GM18508 (cell line): Measurements from ENCODE around the gene PDLIM5.

Experiments used
- ATAC-seq: cut with Tn5 transposase; IDR thresholded peaks from one replicate; pipeline ENCODE4 v1.9.1; 2021; ENCODE audit warnings: moderate number of reproducible peaks; ENCODE audit not compliant: insufficient read depth, unreplicated experiment

The PDLIM5 gene

DNA sequence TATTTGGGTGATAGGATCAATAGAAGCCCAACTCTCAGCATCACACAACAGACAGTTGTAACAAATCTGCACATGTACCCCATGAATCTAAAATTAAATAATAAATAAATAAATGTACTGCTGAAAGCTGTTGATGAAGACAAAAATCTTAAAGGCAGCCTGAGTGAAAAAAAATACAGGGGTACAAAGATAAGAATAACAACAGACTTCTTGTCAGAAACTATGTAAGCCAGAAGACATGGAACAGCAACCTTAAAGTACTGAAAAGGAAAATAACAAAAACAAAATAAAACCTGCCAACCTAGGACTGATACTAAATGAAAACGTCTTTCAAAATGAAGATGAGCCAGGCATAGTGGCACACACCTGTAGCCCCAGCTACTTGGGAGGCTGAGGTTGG lies 25.0 kb upstream of the PDLIM5 start:
- ATAC-seq = no peak

DNA sequence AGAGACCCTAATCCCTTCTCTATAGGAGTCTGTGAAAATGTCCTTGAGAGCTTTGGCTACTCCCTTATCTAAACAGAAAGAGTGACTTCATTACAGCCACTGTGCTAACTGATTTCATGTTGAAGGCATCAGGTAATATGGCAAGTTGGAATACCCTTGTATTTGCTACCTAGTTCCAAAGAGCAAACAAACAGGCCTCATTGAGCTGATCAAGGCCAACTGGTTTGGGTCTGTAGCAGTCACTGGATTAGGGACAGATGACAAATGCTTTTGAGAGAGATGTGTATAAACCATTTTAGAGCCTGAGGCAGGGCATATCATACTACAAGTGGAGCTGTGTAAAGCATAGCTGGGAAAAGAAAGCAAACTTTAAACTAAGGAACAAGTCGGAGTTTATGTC lies 22.9 kb upstream of the PDLIM5 start:
- no peak for ATAC-seq

DNA sequence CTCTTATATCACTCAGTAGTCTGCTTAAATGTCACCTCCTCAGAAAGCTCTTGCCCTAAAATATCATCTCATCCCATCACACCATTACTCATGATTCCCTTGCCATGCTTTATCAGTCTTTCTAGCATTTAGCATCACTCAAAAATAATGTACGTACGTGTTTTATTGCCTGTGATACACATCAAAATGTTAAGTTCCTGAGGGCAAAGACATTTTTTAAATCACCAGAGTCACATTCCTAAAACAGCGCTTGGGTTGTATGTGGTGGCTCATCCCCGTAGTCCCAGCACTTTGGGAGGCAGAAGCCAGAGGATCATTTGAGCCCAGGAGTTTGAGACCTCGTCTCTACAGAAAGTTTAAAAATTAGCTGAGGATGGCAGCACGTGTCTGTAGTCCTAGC lies 21.3 kb upstream of the PDLIM5 start:
- no peak for ATAC-seq

DNA sequence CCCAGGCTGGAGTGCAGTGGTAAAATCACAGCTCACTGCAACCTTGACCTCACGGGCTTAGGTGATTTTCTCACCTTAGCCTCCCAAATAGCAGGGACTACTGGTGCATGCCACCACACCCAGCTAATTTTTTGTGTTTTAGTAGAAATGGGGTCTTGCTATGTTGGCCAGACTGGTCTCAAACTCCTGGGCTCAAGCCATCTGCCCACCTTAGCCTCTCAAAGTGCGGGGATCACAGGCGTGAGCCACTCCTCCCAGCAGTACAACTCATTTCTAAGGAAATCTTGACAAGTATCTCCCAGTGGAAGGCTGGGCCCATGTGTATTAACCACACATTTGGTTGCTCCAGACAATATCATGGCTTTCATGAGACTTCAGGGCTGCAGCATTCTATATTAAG lies 20.4 kb upstream of the PDLIM5 start:
- no peak for ATAC-seq

DNA sequence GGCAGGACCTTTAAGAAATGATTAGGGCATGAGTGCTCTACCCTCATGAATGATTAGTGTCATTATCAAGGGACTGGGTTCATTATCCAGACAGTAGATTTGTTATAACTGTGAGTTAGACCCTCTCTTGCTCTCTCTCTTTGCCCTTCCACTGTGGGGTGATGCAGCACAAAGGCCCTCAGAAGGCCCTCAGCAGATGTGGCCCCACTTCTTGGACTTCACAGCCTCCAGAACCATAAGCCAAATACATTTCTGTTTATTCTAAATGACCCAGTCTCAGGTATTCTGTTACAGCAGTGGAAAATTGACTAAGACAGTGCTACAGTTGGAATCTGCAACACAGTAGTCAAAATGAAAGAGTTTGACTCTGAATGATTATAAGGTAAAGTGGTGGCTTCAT lies 17.2 kb upstream of the PDLIM5 start:
- ATAC-seq = no peak

DNA sequence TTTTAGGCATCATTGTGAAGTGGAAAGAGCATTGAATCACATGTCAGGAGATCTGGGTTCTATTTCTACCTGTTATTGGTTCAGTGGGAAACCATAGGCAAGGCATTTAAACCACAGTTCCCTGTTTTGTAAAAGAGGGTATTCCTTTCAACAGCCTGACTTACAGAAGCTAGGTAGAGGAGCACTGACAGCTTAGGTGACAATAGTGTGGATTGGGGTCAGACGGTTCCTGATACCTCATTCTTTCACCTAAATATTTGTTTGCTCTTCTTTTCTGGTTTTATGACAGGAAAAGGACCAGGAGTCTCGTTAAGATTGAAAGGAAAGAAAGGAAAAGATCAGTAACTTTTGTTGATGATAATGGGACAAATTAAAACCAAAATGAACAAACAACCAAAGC lies 15.9 kb upstream of the PDLIM5 start:
- no peak for ATAC-seq

DNA sequence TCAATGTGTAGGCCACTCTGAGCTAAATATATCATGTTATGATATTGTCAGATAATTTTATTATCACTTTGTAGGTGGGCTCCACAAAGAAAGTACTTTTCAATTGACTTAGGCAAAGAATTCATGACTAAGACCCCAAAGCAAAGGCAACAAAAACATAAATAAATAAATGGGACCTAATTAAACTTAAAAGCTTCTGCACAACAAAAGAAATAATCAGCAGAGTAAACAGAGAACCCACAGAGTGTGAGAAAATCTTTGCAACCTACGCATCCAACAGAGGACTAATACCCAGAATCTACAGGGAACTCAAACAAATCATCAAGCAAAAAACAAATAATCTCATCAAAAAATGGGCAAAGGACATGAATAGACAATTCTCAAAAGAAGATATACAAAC lies 15.2 kb upstream of the PDLIM5 start:
- no peak for ATAC-seq

DNA sequence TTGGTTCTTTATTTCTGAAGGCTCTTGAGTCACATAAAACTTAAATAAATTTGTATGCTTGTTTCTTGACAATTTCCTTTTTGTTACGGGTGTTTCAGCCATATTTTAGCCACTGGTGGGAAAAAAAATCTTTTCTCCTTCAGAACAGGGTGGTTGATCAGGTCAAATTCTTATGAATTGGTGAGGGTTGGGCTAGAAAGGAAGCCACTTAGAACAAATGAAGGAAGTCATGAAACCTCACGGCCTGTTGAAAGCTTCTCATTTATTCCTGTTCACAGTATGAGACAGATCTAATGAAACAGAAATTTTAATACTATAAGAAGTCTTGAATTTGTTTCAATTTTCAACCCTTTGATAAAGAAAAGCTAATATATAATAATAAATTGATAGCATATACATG lies 12.1 kb upstream of the PDLIM5 start:
- no peak for ATAC-seq

DNA sequence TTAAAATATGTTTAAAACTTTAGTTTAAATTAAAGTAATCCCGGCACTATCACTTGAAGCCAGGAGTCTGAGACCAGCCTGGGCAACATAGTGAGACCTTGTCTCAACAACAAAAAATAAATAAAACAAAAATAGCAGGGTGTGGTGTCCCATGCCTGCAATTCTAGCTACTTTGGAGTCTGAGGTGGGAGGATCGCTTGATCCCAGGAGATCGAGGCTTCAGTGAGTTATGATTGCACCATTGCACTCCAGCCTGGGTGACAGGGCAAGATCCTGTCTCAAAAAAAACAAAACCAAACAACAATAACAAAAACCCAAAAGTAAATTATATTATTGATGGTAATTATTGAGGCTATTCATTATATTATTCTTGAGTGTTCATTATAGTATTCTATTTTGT lies 9.9 kb upstream of the PDLIM5 start:
- ATAC-seq = no peak

DNA sequence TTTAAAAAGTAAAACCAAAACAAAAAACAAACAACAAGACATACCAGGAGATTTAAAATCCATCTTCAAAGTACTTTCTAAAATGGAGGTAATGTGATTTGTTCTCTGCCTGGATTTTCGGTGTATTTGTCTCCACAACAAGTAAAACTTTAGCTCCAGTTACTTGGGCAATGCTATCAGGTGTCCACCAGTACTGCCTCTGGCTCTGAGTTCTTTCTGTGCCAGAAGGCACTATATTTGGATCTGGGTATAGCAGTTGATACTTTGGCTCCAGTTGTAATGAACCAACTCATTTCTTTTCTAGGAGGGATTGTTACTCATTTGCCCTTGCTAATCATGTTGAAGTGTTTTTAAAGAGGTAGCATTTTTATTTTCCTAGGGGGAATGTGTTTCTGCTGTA lies 9.5 kb upstream of the PDLIM5 start:
- no peak for ATAC-seq

DNA sequence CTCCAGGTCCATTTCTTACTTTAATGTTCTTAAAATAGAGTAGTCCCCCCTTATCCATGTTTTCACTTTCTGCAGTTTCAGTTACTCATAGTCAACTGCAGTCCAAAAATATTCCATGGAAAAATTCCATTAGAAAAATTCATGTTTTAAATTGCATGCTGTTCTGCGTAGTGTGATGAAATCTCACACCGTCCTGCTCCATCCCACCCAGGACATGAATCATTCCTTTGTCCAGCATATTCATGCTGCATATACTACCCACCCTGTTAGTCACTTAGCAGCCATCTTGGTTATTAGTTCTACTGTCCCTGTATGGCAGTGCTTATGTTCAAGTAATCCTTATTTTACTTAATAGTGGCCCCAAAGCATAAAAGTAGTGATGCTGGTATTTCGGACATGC lies 5.4 kb upstream of the PDLIM5 start:
- no peak for ATAC-seq

DNA sequence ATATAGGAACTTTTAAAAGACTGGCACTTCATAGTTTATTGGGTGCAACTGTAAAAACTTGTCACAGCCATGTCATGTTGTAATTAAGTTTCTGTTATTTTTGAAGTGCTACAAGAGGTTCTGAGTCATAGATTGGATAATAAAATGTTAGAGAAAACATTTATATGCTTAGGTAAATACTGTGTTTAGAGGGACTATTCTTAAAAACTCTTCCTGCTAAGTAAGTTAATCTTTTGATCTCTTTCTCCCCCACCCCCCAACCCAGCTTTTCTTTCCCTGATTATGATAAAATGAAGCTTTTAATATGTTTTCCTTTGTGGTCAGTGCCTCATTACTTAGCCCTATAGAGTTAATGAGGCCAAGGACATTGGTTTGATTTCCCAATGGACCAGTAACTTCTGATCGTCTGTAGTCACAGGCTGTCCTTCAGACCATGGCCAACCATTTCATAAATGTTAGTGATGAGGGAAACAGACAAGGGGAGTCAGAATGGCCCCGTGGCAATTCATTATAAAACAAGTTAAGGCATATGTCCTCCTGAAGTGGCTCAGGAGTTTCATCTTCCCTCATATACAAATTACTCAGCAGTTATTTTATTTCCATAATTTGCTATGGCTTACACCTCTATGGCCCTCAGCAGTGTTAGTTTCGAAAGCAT lies 3.9 kb upstream of the PDLIM5 start:
- no peak for ATAC-seq

DNA sequence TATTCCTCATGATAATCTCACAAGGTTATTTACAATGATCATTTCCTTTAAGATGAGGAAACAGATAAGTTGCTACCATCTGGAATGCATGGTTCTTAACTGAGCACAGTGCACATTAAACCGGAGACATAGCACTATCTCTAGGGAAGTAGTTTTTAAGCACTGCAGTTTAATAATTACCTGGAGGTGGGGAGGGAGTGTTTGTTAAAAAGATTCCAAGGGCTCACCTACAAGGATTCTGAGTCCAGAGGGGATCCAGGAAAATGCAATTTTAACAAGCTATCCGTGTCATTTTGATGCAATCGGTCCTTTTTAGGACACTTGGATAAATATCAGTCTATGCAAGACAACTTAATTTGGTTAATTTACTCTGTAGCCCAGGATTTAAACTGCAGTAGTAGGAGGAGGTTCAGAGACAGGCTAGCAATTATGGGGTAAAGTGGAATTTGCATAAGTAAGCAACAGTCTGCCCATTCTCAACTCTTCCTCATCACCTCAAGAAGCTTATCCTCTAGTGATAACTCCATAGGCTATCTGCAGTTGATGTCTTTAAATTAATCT lies 2.8 kb upstream of the PDLIM5 start:
- no peak for ATAC-seq

DNA sequence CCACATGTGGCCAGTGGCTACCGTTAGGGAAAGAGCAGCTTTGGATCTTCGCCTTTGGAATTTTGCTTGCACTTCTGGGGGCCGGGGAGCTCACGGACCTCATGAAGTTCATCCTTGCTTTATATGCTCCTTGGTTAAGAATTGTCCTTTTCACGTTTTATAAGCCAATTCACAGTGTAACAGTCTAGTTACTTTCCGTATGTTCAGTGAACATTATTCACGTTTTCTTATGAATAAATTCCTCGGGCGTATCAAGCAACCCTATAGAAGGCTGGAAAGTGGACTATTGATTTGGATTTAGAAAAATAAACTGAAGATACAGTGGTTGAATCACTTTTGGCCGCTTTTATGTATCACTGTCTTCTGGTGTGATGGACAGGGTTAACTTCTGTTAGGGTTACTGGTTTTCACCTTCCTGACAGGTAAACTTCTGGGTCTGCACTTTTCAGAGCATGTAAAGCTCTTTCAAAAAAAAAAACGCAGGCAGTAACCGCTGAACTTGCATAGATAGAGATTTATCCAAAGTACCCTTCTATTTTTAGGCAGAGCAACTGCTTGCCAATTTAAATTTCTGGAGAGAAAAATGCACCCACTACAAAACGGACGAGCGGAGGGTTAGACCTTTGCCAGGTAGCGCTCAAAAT lies 569 bp upstream of the PDLIM5 start:
- ATAC-seq = no peak

DNA sequence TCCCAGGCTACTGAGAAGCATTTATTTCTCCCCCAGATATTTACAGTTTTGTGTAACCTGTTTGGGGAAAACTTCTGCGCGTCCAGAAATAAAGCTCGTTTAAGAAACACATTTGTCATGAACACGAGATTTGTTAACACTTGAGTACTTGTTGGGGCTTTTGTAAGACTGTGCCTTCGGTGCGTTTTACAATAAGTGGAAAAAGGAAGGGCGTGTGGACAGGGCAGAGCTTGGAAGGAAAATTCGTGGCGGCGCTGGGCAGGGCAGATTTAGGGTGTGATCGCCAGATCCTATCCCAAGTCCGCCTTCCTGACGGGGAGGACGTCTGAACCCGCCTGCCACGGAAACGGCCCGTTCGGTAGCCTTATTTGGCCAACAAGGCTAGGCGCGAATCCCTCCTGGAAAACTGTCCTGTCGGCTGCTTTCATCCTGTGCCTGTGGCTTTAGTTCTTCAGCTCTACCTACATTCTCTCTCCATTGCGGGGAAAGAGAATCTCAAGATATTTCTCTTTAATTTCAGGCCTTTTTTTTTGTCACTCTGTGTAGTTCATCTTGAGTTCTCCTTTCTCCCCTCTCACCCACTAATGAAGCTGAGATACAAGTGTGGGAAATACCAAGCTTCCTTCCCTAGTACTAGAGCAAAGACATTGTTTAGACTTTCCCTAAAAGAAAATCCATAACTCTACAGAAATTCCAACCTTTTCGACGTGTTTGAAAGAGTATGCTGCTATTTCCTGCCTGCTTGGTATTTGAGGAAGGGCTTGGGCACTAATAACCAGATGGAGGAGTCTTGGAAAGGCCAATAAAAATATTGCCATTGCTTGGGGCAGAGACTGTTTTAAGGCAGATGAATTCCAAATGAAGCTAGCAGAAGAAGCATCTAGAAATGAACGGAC lies 982 bp downstream of the PDLIM5 start:
- ATAC-seq = no peak

DNA sequence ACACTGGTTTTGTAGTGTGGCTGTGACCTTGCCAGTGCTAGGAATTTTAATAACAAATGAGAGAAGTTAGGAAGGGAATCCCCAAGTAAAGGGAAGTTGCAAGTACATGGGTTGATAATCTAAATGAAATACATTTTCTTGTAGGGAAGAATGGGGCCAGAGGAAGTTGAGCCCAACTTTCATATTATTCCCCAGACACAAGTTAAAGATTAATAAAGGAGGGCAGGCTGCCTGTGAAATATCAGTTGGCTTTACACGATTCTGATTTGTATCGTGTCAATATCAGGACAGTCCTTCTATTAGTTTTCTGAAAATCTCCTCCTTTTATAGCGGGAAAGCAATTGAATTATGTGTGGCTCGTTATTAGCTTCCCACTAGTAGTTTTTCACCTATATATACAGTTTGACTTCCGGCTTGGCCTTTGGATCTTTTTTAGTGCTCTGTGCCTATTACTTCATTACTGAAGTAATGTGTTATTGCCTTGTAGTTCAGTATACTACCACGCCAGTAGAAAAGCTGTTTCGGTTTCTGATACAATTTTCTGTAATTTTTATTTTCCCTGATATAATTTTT lies 1.7 kb downstream of the PDLIM5 start:
- ATAC-seq = no peak

DNA sequence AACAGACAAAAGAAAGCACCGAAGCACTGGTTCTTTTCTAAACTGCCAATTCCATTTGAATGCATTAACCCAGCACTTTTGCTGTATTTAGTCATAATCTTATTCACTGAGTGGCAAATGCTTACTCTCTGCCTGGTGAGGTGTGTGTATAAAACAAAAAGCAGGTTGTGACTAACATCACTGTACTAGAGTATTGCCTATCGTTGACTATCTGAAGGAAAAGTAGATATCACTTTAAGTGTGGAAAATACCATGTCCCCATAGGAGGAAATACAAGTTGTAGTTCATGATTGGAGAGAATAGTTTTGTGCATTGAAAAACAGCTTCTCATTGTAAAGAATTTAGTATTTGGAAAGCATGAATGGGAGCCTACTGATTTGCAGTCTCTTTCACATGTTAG lies 2.7 kb downstream of the PDLIM5 start:
- no peak for ATAC-seq

DNA sequence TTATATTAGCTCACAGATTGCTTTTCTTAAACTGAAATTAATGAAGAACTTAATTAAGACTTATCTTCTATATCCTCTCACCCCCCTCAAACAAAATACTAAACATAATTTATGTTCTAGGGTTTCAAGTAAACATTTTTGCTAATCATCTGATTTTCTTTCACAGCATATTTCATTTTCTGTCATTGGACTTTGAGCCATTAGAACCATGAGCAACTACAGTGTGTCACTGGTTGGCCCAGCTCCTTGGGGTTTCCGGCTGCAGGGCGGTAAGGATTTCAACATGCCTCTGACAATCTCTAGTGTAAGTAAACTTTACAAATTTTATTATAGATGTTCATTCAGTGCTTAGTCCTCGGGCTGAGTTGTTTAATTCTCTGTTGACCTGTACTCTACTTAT lies 3.3 kb downstream of the PDLIM5 start:
- no peak for ATAC-seq

DNA sequence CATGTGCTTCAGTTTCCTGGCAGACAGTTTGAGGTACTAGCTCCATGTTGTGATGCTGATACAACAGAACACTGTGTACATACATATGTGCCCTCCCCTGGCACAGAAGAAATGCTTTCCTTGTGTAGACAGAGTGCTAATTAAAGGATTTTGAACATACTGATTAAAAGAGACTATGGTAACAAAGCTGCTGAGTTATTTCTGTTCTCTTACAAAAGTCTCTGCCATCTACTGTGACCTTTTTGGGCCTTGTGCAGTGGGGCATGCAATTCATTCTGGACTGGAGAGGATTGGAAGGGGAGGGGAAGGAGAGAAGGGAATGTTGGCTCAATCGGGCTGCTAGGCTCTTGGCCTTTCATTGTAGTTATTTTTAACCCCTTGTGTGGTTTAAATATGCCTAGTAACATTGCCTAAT lies 6.0 kb downstream of the PDLIM5 start:
- no peak for ATAC-seq

DNA sequence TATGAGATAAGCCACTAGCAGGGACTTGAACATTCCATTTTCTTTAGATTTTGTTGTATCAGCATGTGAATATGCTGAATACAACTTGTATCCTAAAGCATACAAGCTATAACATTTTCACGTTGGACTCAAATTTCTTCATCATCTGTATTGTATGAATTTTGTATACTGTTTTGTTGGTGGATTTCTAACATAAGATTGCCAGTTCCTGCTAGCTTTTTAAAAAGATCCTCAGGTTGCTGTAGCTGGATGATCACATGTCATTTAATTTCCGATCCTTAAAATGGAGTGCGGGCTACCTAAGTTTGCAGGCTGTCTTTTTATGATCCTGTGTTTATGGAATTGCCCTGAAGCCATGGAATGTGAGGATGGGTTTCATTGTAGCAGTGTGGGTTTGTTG lies 6.9 kb downstream of the PDLIM5 start:
- ATAC-seq = no peak
